Midbrain (tissue), 1 donor: ENCODE data around the gene CCL18.
"Not testable (repeated sequence)": the region's sequence is repeated elsewhere in the genome, so short reads cannot be mapped to it uniquely, and the experiment has no call there.

Source experiments
- DNase-seq: peaks from one replicate; lab custom pipeline; 2025; lab: John Stamatoyannopoulos, UW

The CCL18 gene

DNA sequence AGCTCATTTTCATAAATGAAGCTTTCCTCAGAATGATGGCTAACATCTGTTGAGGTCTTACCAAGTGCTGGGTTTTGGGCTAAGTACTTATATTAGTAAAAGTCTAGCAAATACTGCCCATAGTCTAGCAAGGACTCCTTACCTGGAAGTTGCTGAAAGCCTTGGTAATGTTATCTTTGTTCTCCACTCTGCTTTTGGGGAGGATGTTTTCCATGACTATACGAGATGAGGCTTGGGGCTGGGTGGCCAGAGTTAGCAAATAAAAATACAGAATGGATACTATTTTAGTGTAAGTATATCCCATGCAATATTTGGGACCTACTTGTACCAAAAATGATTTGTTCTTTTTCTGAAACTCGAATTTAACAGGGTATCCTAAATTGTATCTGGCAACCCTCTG, 7.7 kb downstream of the CCL18 start:
- no peak for DNase-seq

GRCh38 chr17:36072431-36073121, 8.5 kb downstream of the CCL18 start:
- DNase-seq = no peak

GRCh38 chr17:36074365-36074764, 10.3 kb downstream of the CCL18 start:
- DNase-seq = no peak

DNA sequence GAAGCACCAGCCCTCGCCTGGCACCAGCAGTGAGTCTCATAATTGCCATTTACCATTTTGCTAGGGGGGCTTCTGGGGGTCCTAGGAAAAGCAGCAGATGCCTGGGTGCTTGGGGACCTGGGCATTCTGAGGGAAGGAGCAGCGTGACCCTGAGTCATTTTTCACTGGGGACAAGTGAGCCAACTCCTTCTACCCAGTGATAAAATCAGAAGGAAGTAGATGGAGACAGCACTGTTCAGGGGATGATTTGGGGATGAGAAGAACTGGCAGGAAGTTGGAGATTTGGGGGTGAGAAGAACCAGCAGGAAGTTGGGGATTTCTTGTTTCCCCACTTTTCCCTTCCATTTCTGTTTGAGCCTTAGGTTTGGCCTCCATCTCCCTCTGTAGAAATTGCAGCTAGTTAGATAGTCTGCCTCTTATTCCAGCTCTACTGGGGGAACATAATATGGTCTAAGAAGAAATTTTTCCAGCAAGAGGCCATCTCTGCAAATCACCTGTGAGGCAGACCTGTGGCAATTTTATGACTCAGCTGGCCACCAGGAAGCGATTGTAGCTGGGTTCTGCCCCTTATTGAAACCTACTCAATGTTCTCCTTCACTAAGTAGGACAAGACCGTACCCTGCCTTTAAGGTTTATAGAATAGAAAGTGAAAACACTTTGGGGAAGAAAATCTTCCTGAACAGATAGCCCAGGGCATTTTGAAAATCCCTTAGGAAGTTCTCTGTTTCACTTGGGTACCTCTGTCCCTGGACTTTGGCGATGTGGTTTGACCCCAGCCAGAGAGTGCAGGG, 17.8 kb downstream of the CCL18 start:
- DNase-seq = not testable (repeated sequence)

GRCh38 chr17:36082482-36083120, 18.5 kb downstream of the CCL18 start:
- not testable (repeated sequence) for DNase-seq

DNA sequence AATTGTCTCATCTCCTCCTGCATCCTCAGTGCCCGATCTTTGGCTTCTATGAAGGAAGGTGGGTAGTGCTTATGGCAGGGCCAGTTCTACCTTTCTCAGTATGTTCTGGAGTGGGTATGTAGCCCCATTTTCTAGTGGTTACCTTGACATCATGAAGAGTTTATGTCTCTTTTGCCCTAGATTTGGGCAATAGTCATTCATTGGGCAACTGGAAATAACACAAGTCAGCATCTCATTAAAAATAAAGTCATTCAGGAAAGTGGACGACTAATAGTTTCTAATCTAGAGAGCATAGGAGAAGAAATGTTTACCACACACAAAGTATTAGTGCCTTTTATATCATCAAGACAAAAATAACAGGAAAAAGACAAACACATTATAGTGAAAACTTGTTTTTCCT, 19.6 kb downstream of the CCL18 start:
- not testable (repeated sequence) for DNase-seq

DNA sequence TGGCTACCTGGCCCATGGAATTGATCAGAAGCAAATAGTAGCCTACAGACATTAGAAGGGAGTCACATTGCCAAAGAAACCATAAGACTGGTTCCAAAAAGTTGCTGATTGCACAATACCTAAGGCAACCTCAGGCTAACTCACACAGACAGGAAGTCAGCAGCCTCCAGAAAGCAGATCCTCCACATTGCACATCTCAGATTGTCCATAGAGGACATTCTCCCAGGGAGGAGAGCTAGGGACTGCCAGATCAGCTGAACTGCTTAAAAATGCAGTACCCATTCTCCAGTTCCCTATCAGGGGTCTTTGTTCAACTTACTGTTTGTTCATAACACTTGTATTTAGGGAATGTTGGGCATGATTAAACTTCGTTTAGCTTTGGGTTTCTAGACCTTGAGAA, 21.7 kb downstream of the CCL18 start:
- DNase-seq = peak; percentile 10

- no peak for DNase-seq
These were observed 22.7 kb downstream of the CCL18 start for GRCh38 chr17:36086791-36087190.

DNA sequence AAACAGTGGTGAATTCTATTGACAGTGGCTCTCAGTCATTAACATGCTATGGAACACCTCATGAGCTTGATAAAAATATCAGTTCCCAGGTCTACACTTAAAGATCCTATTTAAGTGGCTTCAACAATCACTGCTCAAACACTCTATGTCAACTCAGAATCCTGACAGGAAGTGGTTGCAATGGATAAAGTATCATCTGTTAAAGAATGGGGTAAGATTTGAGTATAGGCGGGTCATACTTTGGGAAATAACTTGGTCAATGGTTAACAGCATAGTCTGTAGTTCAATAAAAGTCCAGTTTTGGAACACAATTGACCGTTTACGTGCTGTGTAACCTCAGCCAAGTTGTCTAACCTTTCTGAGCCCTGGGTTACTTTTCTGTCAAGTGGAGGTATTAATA, 23.4 kb downstream of the CCL18 start:
- not testable (repeated sequence) for DNase-seq

DNA sequence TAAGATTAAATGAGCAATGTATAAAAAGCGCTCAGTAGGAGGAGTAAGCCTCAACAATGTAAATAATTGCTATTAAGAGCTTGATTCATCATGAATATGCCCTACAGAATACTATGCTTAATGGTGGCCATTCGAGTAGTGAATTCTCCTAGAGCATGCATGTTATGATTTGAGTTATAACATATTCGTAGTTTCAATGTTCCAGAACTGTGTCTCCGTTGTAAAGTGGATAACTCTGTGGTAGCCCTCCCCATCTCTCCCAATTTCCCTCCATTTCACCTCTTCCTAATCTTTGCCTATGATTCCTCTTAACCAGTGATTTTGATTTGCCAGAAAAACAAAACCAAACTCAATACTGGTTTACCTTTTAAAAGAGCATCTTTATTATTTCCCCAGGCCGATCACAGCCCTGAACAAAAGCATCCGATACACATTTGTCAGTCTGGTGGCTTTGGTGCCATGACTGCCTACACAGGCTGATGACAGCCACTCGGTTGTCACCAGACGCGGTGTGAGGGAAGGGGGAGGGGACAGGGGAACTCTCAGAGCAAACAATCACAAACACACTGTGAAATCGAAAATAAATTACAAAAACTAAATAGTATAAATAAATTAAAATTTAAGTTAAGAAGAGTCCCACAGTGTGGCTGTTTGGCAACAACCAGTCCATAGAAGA, 24.0 kb downstream of the CCL18 start:
- DNase-seq = not testable (repeated sequence)

DNA sequence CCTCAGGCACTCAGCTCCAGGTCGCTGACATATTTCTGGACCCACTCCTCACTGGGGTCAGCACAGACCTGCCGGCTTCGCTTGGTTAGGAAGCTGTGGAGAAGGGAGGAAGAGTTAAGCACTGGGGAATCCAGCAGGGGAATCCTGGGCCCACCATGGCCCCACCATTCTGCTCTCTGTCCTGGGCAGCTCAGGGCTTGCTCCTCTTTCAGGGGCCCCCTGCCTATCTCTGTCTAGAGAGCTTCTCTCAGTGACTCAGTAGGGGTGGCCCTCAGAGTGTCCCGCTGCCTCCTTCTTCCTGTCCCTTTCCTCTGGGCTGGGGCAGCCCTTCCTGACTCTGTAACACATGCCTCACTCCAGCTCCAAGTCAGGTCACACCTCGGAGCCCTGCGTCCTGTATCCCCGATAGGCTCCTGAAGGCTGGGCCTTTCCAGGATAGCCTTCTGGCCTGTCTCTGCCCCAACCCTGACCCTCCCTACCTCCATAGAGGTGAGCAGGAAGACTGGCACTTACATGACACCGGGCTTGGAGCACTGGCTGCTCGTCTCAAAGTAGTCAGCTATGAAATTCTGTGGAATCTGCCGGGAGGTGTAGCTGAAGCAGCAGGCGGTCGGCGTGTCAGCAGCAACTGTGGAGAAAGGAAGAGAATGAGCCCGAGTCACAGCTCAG, 24.7 kb downstream of the CCL18 start:
- no peak for DNase-seq

DNA sequence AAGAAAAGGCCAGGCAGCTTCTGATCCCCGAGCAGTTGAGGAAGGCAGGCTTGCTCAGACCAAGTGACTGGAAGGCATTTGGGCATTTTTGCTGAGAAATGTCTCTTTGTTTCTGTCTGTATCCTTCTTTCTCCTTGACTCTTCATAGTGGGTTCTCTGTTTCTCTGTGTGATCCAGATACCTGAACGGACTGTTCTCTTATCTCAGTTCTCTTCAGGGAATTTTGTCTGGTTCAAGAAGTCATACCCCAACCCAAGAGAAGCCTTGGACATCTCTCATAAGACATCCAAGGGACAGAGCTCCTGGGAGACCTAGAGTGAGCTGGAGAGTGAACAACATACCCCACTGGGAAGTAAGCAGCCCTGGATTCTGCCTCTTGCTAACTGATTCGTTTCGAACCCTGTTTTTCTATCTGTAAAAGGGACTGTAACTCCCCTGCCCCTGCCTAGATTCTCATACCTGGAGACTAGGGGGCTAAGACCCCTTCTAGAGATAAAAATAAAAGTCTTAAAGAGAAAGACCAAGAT, 25.3 kb downstream of the CCL18 start:
- no peak for DNase-seq

GRCh38 chr17:36089888-36090836, 26.1 kb downstream of the CCL18 start, which contains the start of gene CCL3:
TSS of gene CCL3 (minus strand) at chr17:36090143. CDS start at chr17:36090058, 85 bp downstream.
- DNase-seq = peak; percentile 10

DNA sequence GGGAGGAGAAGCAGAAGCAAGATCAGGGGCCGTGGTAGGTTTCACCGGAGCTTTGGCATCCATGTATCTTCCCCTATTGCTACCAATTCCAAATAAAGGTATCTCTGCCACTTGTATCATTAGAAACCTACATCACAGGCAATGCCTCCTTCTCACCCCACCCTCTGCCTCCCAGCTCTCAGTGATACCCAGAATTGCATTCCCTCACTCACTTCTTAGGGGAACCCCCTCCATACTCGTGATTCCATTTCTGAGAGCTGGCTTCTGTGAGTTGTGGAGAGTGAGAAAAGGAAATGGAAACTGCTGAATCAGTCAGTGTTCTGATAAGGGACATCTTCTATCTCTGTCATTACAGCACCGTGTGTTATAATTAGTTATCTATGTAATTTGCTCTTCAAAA, 28.2 kb downstream of the CCL18 start:
- DNase-seq = no peak

- DNase-seq = not testable (repeated sequence)
These were observed 28.6 kb downstream of the CCL18 start for GRCh38 chr17:36092715-36093114.

DNA sequence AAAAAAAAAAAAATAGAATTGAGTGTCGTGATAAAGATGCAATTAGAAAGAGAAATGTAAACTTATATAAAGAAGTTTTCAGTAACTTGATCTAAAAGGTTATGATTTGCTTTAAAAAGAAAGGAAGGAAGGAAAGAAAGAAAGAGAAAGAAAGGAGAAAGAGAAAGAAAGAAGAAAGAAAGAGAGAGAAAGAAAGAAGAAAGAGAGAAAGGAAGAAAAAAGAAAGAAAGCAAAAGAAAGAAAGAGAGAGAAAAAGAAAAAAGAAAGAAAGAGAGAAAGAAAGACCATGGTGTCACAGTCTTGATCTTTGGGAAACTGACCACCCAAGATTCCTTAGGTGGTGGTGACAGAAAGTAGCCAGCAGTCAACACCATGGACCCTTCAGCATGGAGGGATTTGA, 30.2 kb downstream of the CCL18 start:
- no peak for DNase-seq

GRCh38 chr17:36094746-36095145, 30.7 kb downstream of the CCL18 start:
- DNase-seq = no peak

DNA sequence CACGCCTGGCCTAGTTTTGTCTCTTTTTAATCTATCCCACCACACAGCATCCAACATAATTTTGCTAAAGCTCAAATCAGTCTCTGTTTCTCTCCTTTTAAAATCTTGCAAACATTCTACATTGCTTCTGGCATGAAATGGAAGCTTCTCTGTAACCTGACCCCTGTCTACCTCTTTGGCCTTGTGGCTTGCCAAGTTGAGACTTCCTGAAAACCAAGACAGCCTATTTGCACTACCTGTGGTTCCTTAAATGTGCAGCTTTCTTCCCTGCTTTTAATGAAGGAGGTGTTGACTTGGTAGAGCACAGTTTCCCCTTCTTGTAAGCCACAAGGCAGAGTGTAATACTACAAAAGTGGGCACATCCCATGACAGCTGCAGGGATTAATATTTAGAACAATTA, 31.9 kb downstream of the CCL18 start:
- DNase-seq = no peak

DNA sequence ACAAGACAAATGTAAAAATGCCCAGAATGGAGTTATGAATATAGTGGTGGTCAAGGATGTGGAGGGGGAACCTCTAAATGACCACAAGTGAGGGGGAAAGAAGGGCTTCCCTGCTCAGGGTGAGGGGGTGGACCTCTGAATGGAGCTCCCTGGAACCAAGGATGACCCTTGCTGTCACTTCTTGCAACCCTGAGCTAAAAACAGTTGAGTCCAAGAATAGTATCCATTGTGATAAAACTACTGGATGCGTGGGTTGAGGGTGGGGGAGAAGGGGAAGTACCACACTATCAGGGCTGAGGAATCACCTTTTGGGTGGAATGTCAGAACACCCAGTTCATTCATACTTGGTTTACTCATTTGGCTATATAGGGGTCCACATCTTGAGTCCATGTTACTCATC, 34.9 kb downstream of the CCL18 start:
- DNase-seq = not testable (repeated sequence)

- DNase-seq = not testable (repeated sequence)
These were observed 39.4 kb downstream of the CCL18 start, which contains the start of gene CCL4 for GRCh38 chr17:36103401-36103975. TSS of gene CCL4 (plus strand) at chr17:36103827. CDS start at chr17:36103906, 79 bp downstream.
